ENCODE data around the gene RNF4.
"Not testable (repeated sequence)": the region's sequence is repeated elsewhere in the genome, so short reads cannot be mapped to it uniquely, and the experiment has no call there.

Gene RNF4

GRCh38 chr4:2546286-2546823 is 77.4 kb downstream of the RNF4 start:
- DNase-seq (ENCODE audit: low read depth) = no peak
- Histone ChIP-seq H3K9ac (ENCODE audit: low read length) (no peak overlapping the region), H3K4me3 (ENCODE audit: low read length) (no peak overlapping the region), H3K27me3 (replicated peaks; ENCODE audit: control insufficient read depth, insufficient read depth, low read length) (no peaks in the 10 kb centered on the region), H3K4me1 (ENCODE audit: control insufficient read depth, insufficient read depth, low read length) (no peaks in the 10 kb centered on the region), H3K9me3 (ENCODE audit: control insufficient read depth, low read length) (no peaks in the 10 kb centered on the region), H3K36me3 (ENCODE audit: control insufficient read depth, insufficient read depth, low read length, severe bottlenecking) (peaks cover 3% of the 10 kb centered on the region)

DNA sequence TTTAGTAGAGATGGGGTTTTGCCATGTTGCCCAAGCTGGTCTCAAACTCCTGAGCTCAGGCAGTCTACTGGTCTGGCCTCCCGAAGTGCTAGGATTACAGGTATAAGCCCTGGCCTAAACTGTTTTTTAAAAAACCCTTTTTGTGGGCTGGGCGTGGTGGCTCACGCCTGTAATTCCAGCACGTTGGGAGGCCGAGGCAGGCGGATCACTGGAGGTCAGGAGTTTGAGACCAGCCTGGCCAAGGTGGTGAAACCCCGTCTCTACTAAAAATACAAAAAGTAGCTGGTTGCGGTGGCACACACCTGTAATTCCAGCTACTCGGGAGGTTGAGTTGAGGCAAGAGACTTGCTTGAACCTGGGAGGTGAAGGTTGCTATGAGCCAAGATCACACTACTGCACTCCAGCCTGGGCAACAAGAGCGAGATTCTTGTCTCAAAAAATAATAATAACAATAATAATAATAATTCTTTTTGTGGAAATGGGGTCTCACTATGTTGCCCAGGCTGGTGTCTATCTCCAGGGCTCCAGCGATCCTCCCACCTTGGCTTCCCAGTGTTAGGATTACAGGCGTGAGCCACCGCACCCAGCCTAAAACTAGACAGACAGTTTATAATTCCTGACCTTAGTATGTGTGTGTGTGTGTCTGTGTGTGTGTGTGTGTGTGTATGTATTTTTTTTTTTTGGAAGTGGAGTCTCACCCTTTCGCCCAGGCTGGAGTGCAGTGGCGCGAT is 78.2 kb downstream of the RNF4 start:
- H3K4me1 ChIP-seq (ENCODE audit: control insufficient read depth, insufficient read depth, low read length); DNase-seq (ENCODE audit: low read depth); H3K4me3 ChIP-seq (ENCODE audit: low read length); H3K9me3 ChIP-seq (ENCODE audit: control insufficient read depth, low read length); H3K27me3 ChIP-seq (replicated peaks; ENCODE audit: control insufficient read depth, insufficient read depth, low read length); H3K9ac ChIP-seq (ENCODE audit: low read length); H3K36me3 ChIP-seq (ENCODE audit: control insufficient read depth, insufficient read depth, low read length, severe bottlenecking): not testable (repeated sequence)

- H3K36me3 ChIP-seq (ENCODE audit: control insufficient read depth, insufficient read depth, low read length, severe bottlenecking) = no peaks in the 10 kb centered on the region
- H3K4me3 ChIP-seq (ENCODE audit: low read length) = no peak overlapping the region
- H3K9me3 ChIP-seq (ENCODE audit: control insufficient read depth, low read length) = no peaks in the 10 kb centered on the region
- H3K4me1 ChIP-seq (ENCODE audit: control insufficient read depth, insufficient read depth, low read length) = no peaks in the 10 kb centered on the region
- no peaks in the 10 kb centered on the region for H3K27me3 ChIP-seq (replicated peaks; ENCODE audit: control insufficient read depth, insufficient read depth, low read length)
- DNase-seq (ENCODE audit: low read depth) = no peak
- H3K9ac ChIP-seq (ENCODE audit: low read length) = no peak overlapping the region
Measured at GRCh38 chr4:2551118-2551517, 82.2 kb downstream of the RNF4 start.

GRCh38 chr4:2552806-2553205 is 83.9 kb downstream of the RNF4 start:
- DNase-seq (ENCODE audit: low read depth) = no peak
- Histone ChIP-seq H3K27me3 (replicated peaks; ENCODE audit: control insufficient read depth, insufficient read depth, low read length) (no peaks in the 10 kb centered on the region), H3K4me3 (ENCODE audit: low read length) (no peak overlapping the region), H3K36me3 (ENCODE audit: control insufficient read depth, insufficient read depth, low read length, severe bottlenecking) (no peaks in the 10 kb centered on the region), H3K9ac (ENCODE audit: low read length) (no peak overlapping the region), H3K4me1 (ENCODE audit: control insufficient read depth, insufficient read depth, low read length) (no peaks in the 10 kb centered on the region), H3K9me3 (ENCODE audit: control insufficient read depth, low read length) (no peaks in the 10 kb centered on the region)

GRCh38 chr4:2558301-2558700 is 89.4 kb downstream of the RNF4 start:
- H3K4me3 ChIP-seq (ENCODE audit: low read length) = no peak overlapping the region
- H3K9ac ChIP-seq (ENCODE audit: low read length) = no peak overlapping the region
- no peaks in the 10 kb centered on the region for H3K9me3 ChIP-seq (ENCODE audit: control insufficient read depth, low read length)
- peaks cover 4% of the 10 kb centered on the region for H3K36me3 ChIP-seq (ENCODE audit: control insufficient read depth, insufficient read depth, low read length, severe bottlenecking)
- H3K27me3 ChIP-seq (replicated peaks; ENCODE audit: control insufficient read depth, insufficient read depth, low read length) = no peaks in the 10 kb centered on the region
- no peaks in the 10 kb centered on the region for H3K4me1 ChIP-seq (ENCODE audit: control insufficient read depth, insufficient read depth, low read length)
- no peak for DNase-seq (ENCODE audit: low read depth)

- peaks cover 4% of the 10 kb centered on the region for H3K36me3 ChIP-seq (ENCODE audit: control insufficient read depth, insufficient read depth, low read length, severe bottlenecking)
- H3K4me1 ChIP-seq (ENCODE audit: control insufficient read depth, insufficient read depth, low read length) = no peaks in the 10 kb centered on the region
- H3K9me3 ChIP-seq (ENCODE audit: control insufficient read depth, low read length) = no peaks in the 10 kb centered on the region
- no peaks in the 10 kb centered on the region for H3K27me3 ChIP-seq (replicated peaks; ENCODE audit: control insufficient read depth, insufficient read depth, low read length)
- no peak overlapping the region for H3K9ac ChIP-seq (ENCODE audit: low read length)
- H3K4me3 ChIP-seq (ENCODE audit: low read length) = no peak overlapping the region
- DNase-seq (ENCODE audit: low read depth) = no peak
Measured at GRCh38 chr4:2560167-2560566, 91.3 kb downstream of the RNF4 start.
